Left renal pelvis (tissue), 4 donors: Measurements from ENCODE around the gene INO80E. TPM values are rescaled to one million over a fixed set of nuclear protein-coding genes. Genes with fewer than 3 reads are reported as not detected.
"Not testable (repeated sequence)": the region's sequence is repeated elsewhere in the genome, so short reads cannot be mapped to it uniquely, and the experiment has no call there.

Source experiments
- DNase-seq, 4 donors: peaks; one replicate each; pipeline ENCODE4 v3.0.0-alpha.2; 2013; ENCODE audit warnings: low read depth in 4 of 4, low spot score in 3 of 4
- polyA plus RNA-seq, 4 donors: library from polyadenylated mRNA; unstranded; fragments of 120-200 nt; gene quantifications; one replicate each; pipeline ENCODE4 v1.2.1, GENCODE V29; 2013; ENCODE audit not compliant: insufficient read length in 4 of 4

Gene INO80E
- polyA plus RNA-seq, 4 donors, result 37.1 to 65.6 (median 41.8) TPM

- no peak for DNase-seq
Measured at GRCh38 chr16:30030011-30030685, 34.1 kb downstream of the INO80E start.

GRCh38 chr16:30030841-30031413, 34.9 kb downstream of the INO80E start, which contains the start of gene TLCD3B:
TLCD3B (minus strand) TSS chr16:30031271; CDS start chr16:30030527, 744 bp downstream.
- no peak for DNase-seq

GRCh38 chr16:30031477-30031918, 35.5 kb downstream of the INO80E start:
- DNase-seq, result no peak

- peak in 3 of 4 donors; percentile 51 to 74 (median 59) for DNase-seq
Measured at GRCh38 chr16:30032083-30032819, 36.2 kb downstream of the INO80E start.

GRCh38 chr16:30033270-30033669, 37.2 kb downstream of the INO80E start:
- DNase-seq, result no peak

- no peak for DNase-seq
Measured at GRCh38 chr16:30040221-30040620, 44.2 kb downstream of the INO80E start.

- not testable (repeated sequence) for DNase-seq
Measured at GRCh38 chr16:30040690-30041089, 44.6 kb downstream of the INO80E start.

GRCh38 chr16:30041841-30042240, 45.8 kb downstream of the INO80E start:
- no peak for DNase-seq

- DNase-seq, result no peak
Measured at GRCh38 chr16:30046178-30046577, 50.1 kb downstream of the INO80E start.

GRCh38 chr16:30046588-30046987, 50.5 kb downstream of the INO80E start:
- no peak for DNase-seq

GRCh38 chr16:30049871-30050270, 53.8 kb downstream of the INO80E start:
- no peak for DNase-seq

GRCh38 chr16:30051518-30051917, 55.5 kb downstream of the INO80E start:
- no peak for DNase-seq

- peak; percentile 73 to 81 (median 80) for DNase-seq
Measured at GRCh38 chr16:30052671-30053372, 56.8 kb downstream of the INO80E start.

GRCh38 chr16:30053376-30054015, 57.5 kb downstream of the INO80E start:
- no peak for DNase-seq

- DNase-seq, result no peak
Measured at GRCh38 chr16:30054451-30054850, 58.4 kb downstream of the INO80E start.

GRCh38 chr16:30054959-30055553, 59.0 kb downstream of the INO80E start:
- no peak for DNase-seq
